NCI-H446 treated with DMSO at 0.1 percent for 48 hours (cell line): ENCODE data around the gene ZNF512.
"Not testable (repeated sequence)": the region's sequence is repeated elsewhere in the genome, so short reads cannot be mapped to it uniquely, and the experiment has no call there.

Experiments
- DNase-seq: peaks from one replicate; lab custom pipeline; 2025; lab: John Stamatoyannopoulos, UW

The ZNF512 gene

GRCh38 chr2:27582695-27583389, at the start of gene ZNF512:
ZNF512 (plus strand) TSS chr2:27583042; CDS start chr2:27583113, 71 bp downstream.
- peak; percentile 86 for DNase-seq

- no peak for DNase-seq
These were observed 45.6 kb upstream of the ZNF512 start for GRCh38 chr2:27537287-27537686.

- not testable (repeated sequence) for DNase-seq
These were observed 43.9 kb upstream of the ZNF512 start for GRCh38 chr2:27538839-27539450.

- not testable (repeated sequence) for DNase-seq
These were observed 43.2 kb upstream of the ZNF512 start for GRCh38 chr2:27539649-27540048.

- DNase-seq, result no peak
These were observed 38.6 kb upstream of the ZNF512 start for GRCh38 chr2:27544143-27544821.

- no peak for DNase-seq
These were observed 37.3 kb upstream of the ZNF512 start for GRCh38 chr2:27545348-27546141.

- no peak for DNase-seq
These were observed 33.5 kb upstream of the ZNF512 start for GRCh38 chr2:27549303-27549702.

- DNase-seq, result no peak
These were observed 31.3 kb upstream of the ZNF512 start for GRCh38 chr2:27551514-27551913.

GRCh38 chr2:27552941-27553340, 29.9 kb upstream of the ZNF512 start:
- no peak for DNase-seq

- not testable (repeated sequence) for DNase-seq
These were observed 28.4 kb upstream of the ZNF512 start for GRCh38 chr2:27554451-27554850.

GRCh38 chr2:27559228-27559627, 23.6 kb upstream of the ZNF512 start:
- DNase-seq, result no peak

- no peak for DNase-seq
These were observed 21.8 kb upstream of the ZNF512 start for GRCh38 chr2:27561060-27561459.

GRCh38 chr2:27566628-27567027, 16.2 kb upstream of the ZNF512 start:
- no peak for DNase-seq

- no peak for DNase-seq
These were observed 13.4 kb upstream of the ZNF512 start for GRCh38 chr2:27569398-27569797.

- no peak for DNase-seq
These were observed 11.6 kb upstream of the ZNF512 start for GRCh38 chr2:27571197-27571596.

- DNase-seq, result no peak
These were observed 11.2 kb upstream of the ZNF512 start for GRCh38 chr2:27571681-27572080.

- DNase-seq, result no peak
These were observed 10.4 kb upstream of the ZNF512 start for GRCh38 chr2:27572439-27572838.

- DNase-seq, result no peak
These were observed 9.8 kb upstream of the ZNF512 start for GRCh38 chr2:27572998-27573429.

GRCh38 chr2:27573452-27573851, 9.4 kb upstream of the ZNF512 start:
- DNase-seq, result no peak

GRCh38 chr2:27581417-27582128, 1.3 kb upstream of the ZNF512 start:
- no peak for DNase-seq

- no peak for DNase-seq
These were observed 630 bp upstream of the ZNF512 start for GRCh38 chr2:27582129-27582694.
